Effector memory CD8-positive, alpha-beta T cell (primary cell): Measurements from ENCODE around the gene AVEN.
"Not testable (repeated sequence)": the region's sequence is repeated elsewhere in the genome, so short reads cannot be mapped to it uniquely, and the experiment has no call there.

Source experiments
- ATAC-seq: fragments of 150-1000 bp; cut with Tn5 transposase; replicated peaks from 2 replicates; pipeline ENCODE4 v1.10.0; 2021; ENCODE audit warnings: mild to moderate bottlenecking, moderate library complexity
- DNase-seq, 3 experiments: peaks; one replicate each; pipeline ENCODE4 v3.0.0; 2021
- H3K27ac Mint-ChIP-seq, 2 donors: one replicate each; pipeline ENCODE4 v1.8.0; 2022; ENCODE audit warnings: mild to moderate bottlenecking in 2 of 2, mixed read lengths in 2 of 2, moderate library complexity in 2 of 2
- H3K27me3 Mint-ChIP-seq, 2 donors: one replicate each; pipeline ENCODE4 v1.8.0; 2022; ENCODE audit warnings: mixed read lengths in 2 of 2
- H3K36me3 Mint-ChIP-seq: one replicate; pipeline ENCODE4 v1.8.0; 2022; ENCODE audit warnings: mild to moderate bottlenecking, moderate library complexity, mixed read lengths; ENCODE audit not compliant: insufficient read depth
- H3K4me1 Mint-ChIP-seq, 2 donors: one replicate each; pipeline ENCODE4 v1.8.0; 2022; ENCODE audit warnings: low read depth in 2 of 2, mixed read lengths in 2 of 2
- H3K4me3 Mint-ChIP-seq, 2 donors: one replicate each; pipeline ENCODE4 v1.8.0; 2022; ENCODE audit warnings: mild to moderate bottlenecking in 2 of 2, mixed read lengths in 2 of 2, moderate library complexity in 2 of 2
- H3K9me3 Mint-ChIP-seq, 2 donors: one replicate each; pipeline ENCODE4 v1.8.0; 2022; ENCODE audit warnings: mixed read lengths in 2 of 2

The AVEN gene

GRCh38 chr15:33834892-33835743, 203.9 kb downstream of the AVEN start:
- peaks cover 30 to 54% of the 10 kb centered on the region in 2 donors for H3K27me3 Mint-ChIP-seq
- no peaks in the 10 kb centered on the region for H3K9me3 Mint-ChIP-seq

GRCh38 chr15:33831646-33832045, 207.4 kb downstream of the AVEN start:
- ATAC-seq: no peak
- H3K27me3 Mint-ChIP-seq: peaks cover 5 to 34% of the 10 kb centered on the region in 2 donors
- no peaks in the 10 kb centered on the region for H3K36me3 Mint-ChIP-seq
- H3K4me3 Mint-ChIP-seq: no peak overlapping the region
- H3K4me1 Mint-ChIP-seq: no peaks in the 10 kb centered on the region
- H3K27ac Mint-ChIP-seq: no peak overlapping the region
- H3K9me3 Mint-ChIP-seq: no peaks in the 10 kb centered on the region
- no peak for DNase-seq

More at GRCh38 chr15:33834892-33835743, 203.9 kb downstream of the AVEN start:
- DNase-seq: no peak
- H3K36me3 Mint-ChIP-seq: no peaks in the 10 kb centered on the region
- no peaks in the 10 kb centered on the region for H3K4me1 Mint-ChIP-seq
- no peak overlapping the region for H3K4me3 Mint-ChIP-seq
- ATAC-seq: no peak
- H3K27ac Mint-ChIP-seq: no peak overlapping the region

GRCh38 chr15:33830351-33830750, 208.7 kb downstream of the AVEN start:
- no peak overlapping the region for H3K27ac Mint-ChIP-seq
- no peak for ATAC-seq
- H3K27me3 Mint-ChIP-seq: peaks cover 13 to 38% of the 10 kb centered on the region in 2 donors
- no peaks in the 10 kb centered on the region for H3K9me3 Mint-ChIP-seq
- H3K4me3 Mint-ChIP-seq: no peak overlapping the region
- H3K36me3 Mint-ChIP-seq: no peaks in the 10 kb centered on the region
- DNase-seq: no peak
- no peaks in the 10 kb centered on the region for H3K4me1 Mint-ChIP-seq

- Mint-ChIP-seq H3K27me3 (peaks cover 18 to 35% of the 10 kb centered on the region in 2 donors), H3K36me3 (no peaks in the 10 kb centered on the region), H3K9me3 (no peaks in the 10 kb centered on the region), H3K27ac (no peak overlapping the region), H3K4me1 (peaks cover 0 to 1% of the 10 kb centered on the region in 2 donors), H3K4me3 (no peak overlapping the region)
- no peak for DNase-seq
- no peak for ATAC-seq
These were observed 212.8 kb downstream of the AVEN start for GRCh38 chr15:33826201-33826600.

- Mint-ChIP-seq H3K9me3 (no peaks in the 10 kb centered on the region), H3K36me3 (no peaks in the 10 kb centered on the region), H3K4me3 (no peak overlapping the region), H3K4me1 (peaks cover 0 to 1% of the 10 kb centered on the region in 2 donors), H3K27ac (no peak overlapping the region), H3K27me3 (peaks cover 14 to 35% of the 10 kb centered on the region in 2 donors)
- no peak for DNase-seq
- ATAC-seq: no peak
These were observed 213.6 kb downstream of the AVEN start for GRCh38 chr15:33825453-33825852.

GRCh38 chr15:33823119-33823518, 215.9 kb downstream of the AVEN start:
- Mint-ChIP-seq H3K4me3 (no peak overlapping the region), H3K27ac (no peak overlapping the region), H3K9me3 (no peaks in the 10 kb centered on the region), H3K4me1 (peaks cover 0 to 1% of the 10 kb centered on the region in 2 donors), H3K36me3 (no peaks in the 10 kb centered on the region), H3K27me3 (peaks cover 17 to 26% of the 10 kb centered on the region in 2 donors)
- DNase-seq: no peak
- no peak for ATAC-seq

- H3K36me3 Mint-ChIP-seq: no peaks in the 10 kb centered on the region
- H3K27ac Mint-ChIP-seq: no peak overlapping the region
- H3K9me3 Mint-ChIP-seq: no peaks in the 10 kb centered on the region
- H3K4me1 Mint-ChIP-seq: peaks cover 0 to 1% of the 10 kb centered on the region in 2 donors
- H3K4me3 Mint-ChIP-seq: no peak overlapping the region
- H3K27me3 Mint-ChIP-seq: peaks cover 17 to 26% of the 10 kb centered on the region in 2 donors
- ATAC-seq (no peak), DNase-seq (no peak)
These were observed 216.5 kb downstream of the AVEN start for GRCh38 chr15:33822479-33822878.

GRCh38 chr15:33819499-33819898, 219.5 kb downstream of the AVEN start:
- not testable (repeated sequence) for H3K27ac Mint-ChIP-seq, ATAC-seq, H3K27me3 Mint-ChIP-seq, DNase-seq, H3K4me1 Mint-ChIP-seq, H3K9me3 Mint-ChIP-seq, H3K36me3 Mint-ChIP-seq, H3K4me3 Mint-ChIP-seq
